Measurements from ENCODE around the gene TYW3.
"Not testable (repeated sequence)": the region's sequence is repeated elsewhere in the genome, so short reads cannot be mapped to it uniquely, and the experiment has no call there.

Gene TYW3

GRCh38 chr1:74748960-74749359 lies 16.0 kb downstream of the TYW3 start:
- no peak overlapping the region for H3K4me3 ChIP-seq (replicated peaks in 1 of 2; ENCODE audit: low read depth in 2 of 2, low read length in 2 of 2)
- TF ChIP-seq, protein P1, sequence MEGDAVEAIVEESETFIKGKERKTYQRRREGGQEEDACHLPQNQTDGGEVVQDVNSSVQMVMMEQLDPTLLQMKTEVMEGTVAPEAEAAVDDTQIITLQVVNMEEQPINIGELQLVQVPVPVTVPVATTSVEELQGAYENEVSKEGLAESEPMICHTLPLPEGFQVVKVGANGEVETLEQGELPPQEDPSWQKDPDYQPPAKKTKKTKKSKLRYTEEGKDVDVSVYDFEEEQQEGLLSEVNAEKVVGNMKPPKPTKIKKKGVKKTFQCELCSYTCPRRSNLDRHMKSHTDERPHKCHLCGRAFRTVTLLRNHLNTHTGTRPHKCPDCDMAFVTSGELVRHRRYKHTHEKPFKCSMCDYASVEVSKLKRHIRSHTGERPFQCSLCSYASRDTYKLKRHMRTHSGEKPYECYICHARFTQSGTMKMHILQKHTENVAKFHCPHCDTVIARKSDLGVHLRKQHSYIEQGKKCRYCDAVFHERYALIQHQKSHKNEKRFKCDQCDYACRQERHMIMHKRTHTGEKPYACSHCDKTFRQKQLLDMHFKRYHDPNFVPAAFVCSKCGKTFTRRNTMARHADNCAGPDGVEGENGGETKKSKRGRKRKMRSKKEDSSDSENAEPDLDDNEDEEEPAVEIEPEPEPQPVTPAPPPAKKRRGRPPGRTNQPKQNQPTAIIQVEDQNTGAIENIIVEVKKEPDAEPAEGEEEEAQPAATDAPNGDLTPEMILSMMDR (IDR thresholded peaks at IDR 0.05; ENCODE audit: low read depth, low read length), result no peak
- DNase-seq (ENCODE audit: low read depth in 2 of 2), result no peak

DNA sequence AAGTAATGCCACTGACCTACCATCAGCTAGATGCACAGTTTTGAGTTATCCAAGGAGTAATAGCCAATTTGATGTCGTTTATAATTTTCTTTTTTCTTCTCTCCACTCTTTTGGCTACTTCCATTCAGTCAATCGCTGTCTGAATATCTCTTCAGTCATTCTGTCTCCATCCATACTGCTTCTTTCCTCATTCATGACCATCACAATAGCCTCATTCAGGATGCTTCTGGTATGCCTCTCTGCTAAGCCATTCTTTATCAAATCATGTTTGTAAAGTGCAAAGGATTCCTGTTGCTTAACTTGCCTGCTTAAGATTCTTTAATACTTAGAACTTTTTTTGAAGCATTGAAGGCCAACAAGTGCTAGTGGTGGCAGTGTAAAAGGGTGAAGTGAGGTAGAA lies 20.2 kb downstream of the TYW3 start:
- TF ChIP-seq, protein P1 (IDR thresholded peaks at IDR 0.05; ENCODE audit: low read depth, low read length), result no peak
- no peak for DNase-seq (ENCODE audit: low read depth in 2 of 2)
- H3K4me3 ChIP-seq (replicated peaks in 1 of 2; ENCODE audit: low read depth in 2 of 2, low read length in 2 of 2), result no peak overlapping the region

DNA sequence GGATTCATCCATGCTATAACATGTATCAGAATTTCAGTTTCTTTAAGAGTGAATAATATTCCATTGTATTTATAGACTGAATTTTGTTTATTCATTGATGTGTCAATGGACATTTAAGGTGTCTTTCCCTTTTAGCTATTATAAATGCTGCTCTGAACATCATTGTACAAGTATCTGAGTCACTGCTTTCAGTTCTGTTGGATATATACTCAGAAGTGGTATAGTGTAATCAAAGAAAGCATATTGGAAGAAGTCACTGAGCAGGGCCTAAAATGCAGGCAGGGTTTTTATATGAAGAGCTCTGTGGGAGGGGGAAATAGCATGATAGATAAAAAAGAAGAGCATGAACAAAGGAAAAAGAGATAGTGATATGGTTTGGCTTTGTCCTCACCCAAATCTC lies 22.5 kb downstream of the TYW3 start:
- TF ChIP-seq, protein P1 (IDR thresholded peaks at IDR 0.05; ENCODE audit: low read depth, low read length), result no peak
- H3K4me3 ChIP-seq (replicated peaks in 1 of 2; ENCODE audit: low read depth in 2 of 2, low read length in 2 of 2), result no peak overlapping the region
- no peak for DNase-seq (ENCODE audit: low read depth in 2 of 2)

DNA sequence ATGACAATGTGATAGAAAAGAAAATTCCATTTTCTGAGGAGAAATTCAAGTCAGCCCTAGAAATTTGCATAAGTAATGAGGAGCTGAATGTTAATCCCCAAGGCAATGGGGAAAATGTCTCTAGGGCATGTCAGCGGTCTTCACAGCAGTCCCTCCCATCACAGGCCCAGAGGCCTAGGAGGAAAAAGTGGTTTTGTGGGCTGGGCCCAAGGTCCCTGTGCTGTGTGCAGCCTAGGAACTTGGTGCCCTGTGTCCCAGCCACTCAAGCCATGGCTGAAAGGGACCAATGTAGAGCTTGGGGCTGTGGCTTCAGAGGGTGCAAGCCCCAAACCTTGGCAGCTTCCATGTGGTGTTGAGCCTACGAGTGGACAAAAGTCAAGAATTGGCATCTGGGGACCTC lies 23.7 kb downstream of the TYW3 start:
- DNase-seq (ENCODE audit: low read depth in 2 of 2); H3K4me3 ChIP-seq (replicated peaks in 1 of 2; ENCODE audit: low read depth in 2 of 2, low read length in 2 of 2): not testable (repeated sequence)

GRCh38 chr1:74763807-74764206 lies 30.9 kb downstream of the TYW3 start:
- DNase-seq (ENCODE audit: low read depth in 2 of 2), result peak in 1 of 2 donors; percentile 10
- TF ChIP-seq, protein P1 (IDR thresholded peaks at IDR 0.05; ENCODE audit: low read depth, low read length), result no peak

DNA sequence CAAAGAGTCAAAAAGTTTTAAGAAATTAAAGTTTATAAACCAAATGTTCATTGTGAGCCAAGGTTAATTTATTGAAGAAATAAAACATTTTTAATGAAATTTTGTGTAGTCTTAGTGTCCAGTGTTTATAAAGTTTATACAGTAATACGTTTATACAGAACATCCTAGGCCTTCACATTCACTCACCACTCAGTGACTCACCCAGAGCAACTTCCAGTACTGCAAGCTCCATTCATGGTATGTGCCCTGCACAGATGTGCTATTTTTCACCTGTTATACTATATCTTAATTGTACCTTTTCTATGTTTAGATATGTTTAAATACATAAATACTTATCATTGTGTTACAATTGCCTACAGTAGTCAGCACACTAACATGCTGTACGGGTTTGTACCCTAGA lies 33.6 kb downstream of the TYW3 start:
- TF ChIP-seq, protein P1 (IDR thresholded peaks at IDR 0.05; ENCODE audit: low read depth, low read length), result no peak
- DNase-seq (ENCODE audit: low read depth in 2 of 2), result peak in 1 of 2 donors; percentile 23
- no peak overlapping the region for H3K4me3 ChIP-seq (replicated peaks in 1 of 2; ENCODE audit: low read depth in 2 of 2, low read length in 2 of 2)

More at GRCh38 chr1:74763807-74764206, 30.9 kb downstream of the TYW3 start:
- no peak overlapping the region for H3K4me3 ChIP-seq (replicated peaks in 1 of 2; ENCODE audit: low read depth in 2 of 2, low read length in 2 of 2)

GRCh38 chr1:74767490-74767889 lies 34.5 kb downstream of the TYW3 start:
- TF ChIP-seq, protein P1 (IDR thresholded peaks at IDR 0.05; ENCODE audit: low read depth, low read length), result peak; percentile 56
- peak; percentile 32 to 44 for DNase-seq (ENCODE audit: low read depth in 2 of 2)
- no peak overlapping the region for H3K4me3 ChIP-seq (replicated peaks in 1 of 2; ENCODE audit: low read depth in 2 of 2, low read length in 2 of 2)

Data from cardiac fibroblast (primary cell).